Erythroblast (primary cell): ENCODE data around the gene SLAMF1.

Experiments
- GATA1 ChIP-seq: IDR thresholded peaks from 2 replicates; pipeline ENCODE4 v1.6.1; 2011; ENCODE audit warnings: low read depth, mild to moderate bottlenecking, control low read depth, low read length, moderate library complexity
- POLR2A ChIP-seq: IDR thresholded peaks from 2 replicates; pipeline ENCODE4 v1.6.1; 2011; ENCODE audit warnings: mild to moderate bottlenecking, low read length

DNA sequence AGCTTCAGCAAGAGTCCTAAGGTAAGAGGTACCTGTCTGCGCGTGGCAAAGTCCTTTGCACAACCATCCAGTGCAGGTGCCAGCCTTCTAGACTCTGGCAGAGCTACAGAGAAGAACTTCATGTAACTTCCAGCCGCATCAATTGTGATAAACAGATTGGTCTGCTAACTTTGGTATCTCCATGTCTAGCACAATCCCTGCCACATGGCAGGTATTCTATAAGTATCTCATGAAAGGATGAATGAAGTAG lies 35.0 kb upstream of the SLAMF1 start:
- TF ChIP-seq POLR2A (no peak), GATA1 (no peak)
